ENCODE results near the gene CFAP92. TPM values are rescaled to one million over a fixed set of nuclear protein-coding genes. Genes with fewer than 3 reads are reported as not detected.
"Not testable (repeated sequence)": the region's sequence is repeated elsewhere in the genome, so short reads cannot be mapped to it uniquely, and the experiment has no call there.

The CFAP92 gene
- total and polyA plus RNA-seq, 4 donors: 0.05 to 0.25 (median 0.06) TPM; not detected in 1

GRCh38 chr3:128929364-128929763 is 64.5 kb downstream of the CFAP92 start:
- DNase-seq (ENCODE audit: low spot score): no peak
- no peak overlapping the region for H3K4me3 ChIP-seq (ENCODE audit: low read depth in 1 of 3, low read length in 3 of 3)
- TF ChIP-seq, protein P1, sequence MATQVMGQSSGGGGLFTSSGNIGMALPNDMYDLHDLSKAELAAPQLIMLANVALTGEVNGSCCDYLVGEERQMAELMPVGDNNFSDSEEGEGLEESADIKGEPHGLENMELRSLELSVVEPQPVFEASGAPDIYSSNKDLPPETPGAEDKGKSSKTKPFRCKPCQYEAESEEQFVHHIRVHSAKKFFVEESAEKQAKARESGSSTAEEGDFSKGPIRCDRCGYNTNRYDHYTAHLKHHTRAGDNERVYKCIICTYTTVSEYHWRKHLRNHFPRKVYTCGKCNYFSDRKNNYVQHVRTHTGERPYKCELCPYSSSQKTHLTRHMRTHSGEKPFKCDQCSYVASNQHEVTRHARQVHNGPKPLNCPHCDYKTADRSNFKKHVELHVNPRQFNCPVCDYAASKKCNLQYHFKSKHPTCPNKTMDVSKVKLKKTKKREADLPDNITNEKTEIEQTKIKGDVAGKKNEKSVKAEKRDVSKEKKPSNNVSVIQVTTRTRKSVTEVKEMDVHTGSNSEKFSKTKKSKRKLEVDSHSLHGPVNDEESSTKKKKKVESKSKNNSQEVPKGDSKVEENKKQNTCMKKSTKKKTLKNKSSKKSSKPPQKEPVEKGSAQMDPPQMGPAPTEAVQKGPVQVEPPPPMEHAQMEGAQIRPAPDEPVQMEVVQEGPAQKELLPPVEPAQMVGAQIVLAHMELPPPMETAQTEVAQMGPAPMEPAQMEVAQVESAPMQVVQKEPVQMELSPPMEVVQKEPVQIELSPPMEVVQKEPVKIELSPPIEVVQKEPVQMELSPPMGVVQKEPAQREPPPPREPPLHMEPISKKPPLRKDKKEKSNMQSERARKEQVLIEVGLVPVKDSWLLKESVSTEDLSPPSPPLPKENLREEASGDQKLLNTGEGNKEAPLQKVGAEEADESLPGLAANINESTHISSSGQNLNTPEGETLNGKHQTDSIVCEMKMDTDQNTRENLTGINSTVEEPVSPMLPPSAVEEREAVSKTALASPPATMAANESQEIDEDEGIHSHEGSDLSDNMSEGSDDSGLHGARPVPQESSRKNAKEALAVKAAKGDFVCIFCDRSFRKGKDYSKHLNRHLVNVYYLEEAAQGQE (IDR thresholded peaks at IDR 0.05): no peak
- H3K9me3 ChIP-seq (ENCODE audit: control insufficient read depth in 4 of 4, low read length in 3 of 4): no peaks in the 10 kb centered on the region
- H3K27me3 ChIP-seq (ENCODE audit: control insufficient read depth in 4 of 4, insufficient read depth in 4 of 4, low read length in 3 of 4): no peaks in the 10 kb centered on the region
- WGBS: 88% methylated on average over 3 of the region's 3 CpGs
- H3K36me3 ChIP-seq (ENCODE audit: control insufficient read depth in 4 of 4, insufficient read depth in 3 of 4, low read depth in 1 of 4, low read length in 3 of 4): no peaks in the 10 kb centered on the region
- no peaks in the 10 kb centered on the region for H3K4me1 ChIP-seq (ENCODE audit: control insufficient read depth in 4 of 4, insufficient read depth in 4 of 4, low read length in 3 of 4)
- no peak overlapping the region for H3K27ac ChIP-seq (ENCODE audit: low read depth in 1 of 2, low read length in 2 of 2)
- no peak overlapping the region for H3K9ac ChIP-seq (ENCODE audit: low read depth in 1 of 2, low read length in 2 of 2)

DNA sequence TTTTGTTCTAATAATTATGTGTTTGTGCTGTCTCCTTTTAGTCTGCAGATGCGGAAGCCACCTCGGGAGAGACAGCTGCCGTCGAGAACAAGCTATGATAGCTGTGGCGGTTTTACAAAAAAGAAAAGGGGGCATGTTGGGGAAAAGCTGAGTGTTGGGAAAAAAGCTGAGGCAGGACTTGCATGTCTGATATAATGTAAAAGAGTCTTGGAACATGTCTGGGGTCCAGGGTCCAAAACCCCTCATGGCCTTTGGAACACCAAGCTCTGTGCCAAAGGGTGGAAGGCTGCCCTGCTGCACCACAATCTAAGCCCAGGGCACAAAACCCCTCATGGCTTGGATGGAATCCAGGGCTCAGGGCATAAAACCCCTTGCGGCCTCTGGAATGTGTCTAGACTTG is 69.9 kb downstream of the CFAP92 start:
- H3K27me3 ChIP-seq (ENCODE audit: control insufficient read depth in 4 of 4, insufficient read depth in 4 of 4, low read length in 3 of 4); DNase-seq (ENCODE audit: low spot score); H3K4me1 ChIP-seq (ENCODE audit: control insufficient read depth in 4 of 4, insufficient read depth in 4 of 4, low read length in 3 of 4); H3K4me3 ChIP-seq (ENCODE audit: low read depth in 1 of 3, low read length in 3 of 3); H3K27ac ChIP-seq (ENCODE audit: low read depth in 1 of 2, low read length in 2 of 2); H3K9me3 ChIP-seq (ENCODE audit: control insufficient read depth in 4 of 4, low read length in 3 of 4); H3K9ac ChIP-seq (ENCODE audit: low read depth in 1 of 2, low read length in 2 of 2); H3K36me3 ChIP-seq (ENCODE audit: control insufficient read depth in 4 of 4, insufficient read depth in 3 of 4, low read depth in 1 of 4, low read length in 3 of 4): not testable (repeated sequence)
- 94% methylated on average over 6 of the region's 6 CpGs for WGBS

- TF ChIP-seq, protein P2, sequence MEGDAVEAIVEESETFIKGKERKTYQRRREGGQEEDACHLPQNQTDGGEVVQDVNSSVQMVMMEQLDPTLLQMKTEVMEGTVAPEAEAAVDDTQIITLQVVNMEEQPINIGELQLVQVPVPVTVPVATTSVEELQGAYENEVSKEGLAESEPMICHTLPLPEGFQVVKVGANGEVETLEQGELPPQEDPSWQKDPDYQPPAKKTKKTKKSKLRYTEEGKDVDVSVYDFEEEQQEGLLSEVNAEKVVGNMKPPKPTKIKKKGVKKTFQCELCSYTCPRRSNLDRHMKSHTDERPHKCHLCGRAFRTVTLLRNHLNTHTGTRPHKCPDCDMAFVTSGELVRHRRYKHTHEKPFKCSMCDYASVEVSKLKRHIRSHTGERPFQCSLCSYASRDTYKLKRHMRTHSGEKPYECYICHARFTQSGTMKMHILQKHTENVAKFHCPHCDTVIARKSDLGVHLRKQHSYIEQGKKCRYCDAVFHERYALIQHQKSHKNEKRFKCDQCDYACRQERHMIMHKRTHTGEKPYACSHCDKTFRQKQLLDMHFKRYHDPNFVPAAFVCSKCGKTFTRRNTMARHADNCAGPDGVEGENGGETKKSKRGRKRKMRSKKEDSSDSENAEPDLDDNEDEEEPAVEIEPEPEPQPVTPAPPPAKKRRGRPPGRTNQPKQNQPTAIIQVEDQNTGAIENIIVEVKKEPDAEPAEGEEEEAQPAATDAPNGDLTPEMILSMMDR (IDR thresholded peaks at IDR 0.05; ENCODE audit: low read depth, low read length, missing input control): peak; percentile 9
- TF ChIP-seq ATF3 (IDR thresholded peaks at IDR 0.05) (no peak), RAD21 (IDR thresholded peaks at IDR 0.05) (peak; percentile 22 to 32), SP1 (IDR thresholded peaks at IDR 0.05) (no peak)
- Histone ChIP-seq H3K9ac (ENCODE audit: low read depth in 1 of 2, low read length in 2 of 2) (no peak overlapping the region), H3K9me3 (ENCODE audit: control insufficient read depth in 4 of 4, low read length in 3 of 4) (no peaks in the 10 kb centered on the region), H3K27ac (ENCODE audit: low read depth in 1 of 2, low read length in 2 of 2) (no peak overlapping the region), H3K36me3 (ENCODE audit: control insufficient read depth in 4 of 4, insufficient read depth in 3 of 4, low read depth in 1 of 4, low read length in 3 of 4) (no peaks in the 10 kb centered on the region), H3K27me3 (ENCODE audit: control insufficient read depth in 4 of 4, insufficient read depth in 4 of 4, low read length in 3 of 4) (no peaks in the 10 kb centered on the region), H3K4me3 (ENCODE audit: low read depth in 1 of 3, low read length in 3 of 3) (no peak overlapping the region), H3K4me1 (ENCODE audit: control insufficient read depth in 4 of 4, insufficient read depth in 4 of 4, low read length in 3 of 4) (peaks cover 0 to 5% (median 4%) of the 10 kb centered on the region in 4 donors)
- WGBS: 75% methylated on average over 2 of the region's 2 CpGs
- no peak for DNase-seq (ENCODE audit: low spot score)
Observed at GRCh38 chr3:128923576-128923975, 70.3 kb downstream of the CFAP92 start.

DNA sequence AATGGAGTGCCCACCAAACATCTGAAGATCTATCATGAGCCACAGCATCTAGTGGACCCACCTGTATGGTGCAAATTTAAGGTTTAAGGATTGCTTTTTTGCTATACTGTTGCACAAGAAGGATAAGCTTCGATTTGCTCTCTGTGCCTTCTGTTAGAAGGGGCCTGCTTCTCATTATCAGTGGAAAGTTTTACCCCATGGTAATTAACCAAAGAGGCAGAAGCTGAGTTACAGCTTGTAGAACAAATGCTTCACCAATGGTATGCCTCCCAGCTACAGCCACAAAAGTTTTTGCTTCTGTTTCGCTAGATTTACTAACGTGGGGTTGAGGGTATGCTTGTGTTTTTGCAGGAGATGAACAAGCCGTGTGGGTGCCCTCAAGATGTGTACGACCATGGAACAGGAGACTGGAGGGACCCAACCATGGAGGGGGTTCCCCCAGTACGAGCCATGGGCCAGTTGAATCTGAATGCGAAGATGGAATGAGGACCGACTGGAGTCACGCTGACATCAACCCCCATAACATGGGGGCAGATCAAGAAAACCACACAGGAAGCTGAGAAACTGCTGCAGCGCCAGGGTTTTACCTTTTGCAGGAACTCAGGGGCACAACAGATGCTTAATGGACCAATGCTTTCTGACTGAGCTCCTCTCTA is 70.9 kb downstream of the CFAP92 start:
- Histone ChIP-seq H3K4me1 (ENCODE audit: control insufficient read depth in 4 of 4, insufficient read depth in 4 of 4, low read length in 3 of 4) (peaks cover 0 to 5% (median 4%) of the 10 kb centered on the region in 4 donors), H3K36me3 (ENCODE audit: control insufficient read depth in 4 of 4, insufficient read depth in 3 of 4, low read depth in 1 of 4, low read length in 3 of 4) (no peaks in the 10 kb centered on the region), H3K27ac (ENCODE audit: low read depth in 1 of 2, low read length in 2 of 2) (no peak overlapping the region), H3K9me3 (ENCODE audit: control insufficient read depth in 4 of 4, low read length in 3 of 4) (no peaks in the 10 kb centered on the region), H3K9ac (ENCODE audit: low read depth in 1 of 2, low read length in 2 of 2) (no peak overlapping the region), H3K4me3 (ENCODE audit: low read depth in 1 of 3, low read length in 3 of 3) (no peak overlapping the region), H3K27me3 (ENCODE audit: control insufficient read depth in 4 of 4, insufficient read depth in 4 of 4, low read length in 3 of 4) (no peaks in the 10 kb centered on the region)
- 76% methylated on average over 10 of the region's 10 CpGs for WGBS
- DNase-seq (ENCODE audit: low spot score): no peak
- TF ChIP-seq EGR1 (IDR thresholded peaks at IDR 0.05; ENCODE audit: low read depth in 2 of 2) (no peak), SP1 (IDR thresholded peaks at IDR 0.05) (no peak), MAX (IDR thresholded peaks at IDR 0.05) (no peak), RXRA (IDR thresholded peaks at IDR 0.05) (no peak), HNF4A (conservative IDR thresholded peaks at IDR 0.05) (no peak)
- TF ChIP-seq, protein P1 (IDR thresholded peaks at IDR 0.05): no peak

All from liver (tissue), 9 donors.